ENCODE results near the gene MAST2. TPM values are rescaled to one million over a fixed set of nuclear protein-coding genes. Genes with fewer than 3 reads are reported as not detected.

The MAST2 gene
- total and polyA plus RNA-seq, 11 donors = 56.8 to 123 (median 79.7) TPM

DNA sequence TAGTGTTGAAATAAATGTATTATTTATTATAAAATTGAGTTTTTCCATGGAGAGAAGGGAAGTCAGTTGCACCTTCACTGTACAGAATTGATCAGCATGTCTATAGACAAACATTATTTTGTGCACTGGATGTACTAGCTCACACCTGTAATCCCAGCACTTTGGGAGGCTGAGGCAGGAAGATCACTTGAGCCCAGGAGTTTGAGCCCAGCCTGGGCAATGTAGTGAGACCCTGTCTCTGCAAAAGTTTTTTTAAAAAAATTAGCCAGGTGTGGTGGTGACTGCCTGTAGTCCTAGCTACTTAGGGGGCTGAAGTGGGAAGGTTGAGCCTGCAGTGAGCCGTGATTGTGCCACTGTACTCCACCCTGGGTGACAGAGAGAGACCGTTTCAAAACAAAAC, 87.7 kb downstream of the MAST2 start:
- Histone ChIP-seq H3K27ac (no peak overlapping the region), H3K4me3 (no peak overlapping the region), H3K27me3 (no peaks in the 10 kb centered on the region), H3K9me3 (no peaks in the 10 kb centered on the region), H3K36me3 (no peaks in the 10 kb centered on the region), H3K4me1 (peaks cover 0 to 18% (median 7%) of the 10 kb centered on the region in 12 donors)
- intact Hi-C loops (cut with DNase I) = loop anchor here in 1 of 10 donors (10.0 kb wide), 1 partner anchor 284 kb away; the partner anchor contains the start of genes P3R3URF and TSPAN1
- ATAC-seq (no peak), DNase-seq (no peak)
- WGBS, 4 donors = 96 to 99% (median 97%) methylated on average over 2 of the region's 2 CpGs
- TF ChIP-seq, protein P1, sequence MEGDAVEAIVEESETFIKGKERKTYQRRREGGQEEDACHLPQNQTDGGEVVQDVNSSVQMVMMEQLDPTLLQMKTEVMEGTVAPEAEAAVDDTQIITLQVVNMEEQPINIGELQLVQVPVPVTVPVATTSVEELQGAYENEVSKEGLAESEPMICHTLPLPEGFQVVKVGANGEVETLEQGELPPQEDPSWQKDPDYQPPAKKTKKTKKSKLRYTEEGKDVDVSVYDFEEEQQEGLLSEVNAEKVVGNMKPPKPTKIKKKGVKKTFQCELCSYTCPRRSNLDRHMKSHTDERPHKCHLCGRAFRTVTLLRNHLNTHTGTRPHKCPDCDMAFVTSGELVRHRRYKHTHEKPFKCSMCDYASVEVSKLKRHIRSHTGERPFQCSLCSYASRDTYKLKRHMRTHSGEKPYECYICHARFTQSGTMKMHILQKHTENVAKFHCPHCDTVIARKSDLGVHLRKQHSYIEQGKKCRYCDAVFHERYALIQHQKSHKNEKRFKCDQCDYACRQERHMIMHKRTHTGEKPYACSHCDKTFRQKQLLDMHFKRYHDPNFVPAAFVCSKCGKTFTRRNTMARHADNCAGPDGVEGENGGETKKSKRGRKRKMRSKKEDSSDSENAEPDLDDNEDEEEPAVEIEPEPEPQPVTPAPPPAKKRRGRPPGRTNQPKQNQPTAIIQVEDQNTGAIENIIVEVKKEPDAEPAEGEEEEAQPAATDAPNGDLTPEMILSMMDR (IDR thresholded peaks at IDR 0.05) = no peak
- no peak for TF ChIP-seq POLR2A (IDR thresholded peaks at IDR 0.05)

DNA sequence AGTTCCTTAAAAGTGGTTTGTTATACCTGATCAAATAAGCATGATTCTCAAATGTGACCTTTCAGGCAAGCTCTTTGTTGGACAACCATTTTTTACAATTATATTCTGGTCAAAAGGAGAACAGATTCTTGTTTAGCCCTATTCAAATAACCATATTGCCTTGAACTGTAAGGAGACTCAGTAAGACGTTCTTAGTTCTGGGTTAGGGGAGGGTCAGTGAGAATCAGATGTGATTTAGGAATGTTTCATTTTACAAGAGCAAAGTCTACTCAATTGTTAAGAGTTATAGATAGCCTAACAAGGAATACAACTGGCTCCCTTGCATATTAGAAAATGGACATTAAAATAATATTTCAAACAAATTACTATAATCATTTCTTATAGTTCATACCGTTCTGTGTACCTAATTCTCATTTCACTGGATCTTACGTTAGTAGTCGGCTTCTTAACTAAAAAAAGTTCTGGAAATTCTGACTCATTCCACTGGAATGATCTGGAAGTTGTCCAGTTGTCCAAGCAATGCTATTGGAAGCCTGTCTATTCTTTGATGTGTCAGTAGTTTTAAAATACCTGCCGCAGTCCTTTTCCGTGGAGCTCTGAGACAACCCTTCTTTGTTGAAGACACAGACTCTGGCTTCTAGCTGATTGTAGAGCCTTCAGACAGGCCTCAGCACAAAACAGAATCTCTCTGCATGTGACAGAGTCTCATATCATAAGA, 88.8 kb downstream of the MAST2 start:
- ATAC-seq (peak; percentile 78 to 91 (median 89)), DNase-seq (peak in 3 of 5 donors; percentile 33 to 43 (median 40))
- H3K9me3 ChIP-seq = no peaks in the 10 kb centered on the region
- intact Hi-C loops (cut with DNase I) = loop anchor here in 1 of 10 donors (10.0 kb wide), 1 partner anchor 283 kb away; the partner anchor contains the start of genes P3R3URF and TSPAN1
- 6 to 11% (median 8%) methylated on average over 6 of the region's 6 CpGs for WGBS, 4 donors
- H3K4me1 ChIP-seq = peaks cover 0 to 18% (median 7%) of the 10 kb centered on the region in 12 donors
- H3K4me3 ChIP-seq = peak overlapping the region in 1 of 12 donors; percentile 1
- no peaks in the 10 kb centered on the region for H3K27me3 ChIP-seq
- peak overlapping the region; percentile 8 to 81 (median 68) for H3K27ac ChIP-seq
- H3K36me3 ChIP-seq = no peaks in the 10 kb centered on the region
- TF ChIP-seq, protein P1 (IDR thresholded peaks at IDR 0.05) = no peak
- peak in 1 of 2 donors; percentile 39 for TF ChIP-seq POLR2A (IDR thresholded peaks at IDR 0.05)

DNA sequence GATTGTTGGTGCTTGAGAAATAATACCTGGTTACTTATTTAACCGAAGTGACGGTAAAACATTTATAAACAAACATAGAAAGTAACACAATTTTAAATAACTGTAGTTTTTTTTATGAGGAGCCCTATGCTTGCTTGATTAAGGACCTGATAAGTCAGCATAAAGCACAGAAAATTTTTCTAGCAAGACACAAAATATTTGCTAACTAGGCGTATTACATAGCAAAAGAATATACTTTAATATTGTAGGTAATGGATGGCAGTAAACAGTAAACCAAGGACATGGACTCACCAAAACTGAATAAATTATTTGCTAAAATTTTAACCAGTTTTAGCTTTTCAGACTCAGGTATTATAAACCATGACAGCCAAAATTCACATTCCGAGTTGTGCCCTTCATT, 90.9 kb downstream of the MAST2 start:
- H3K27me3 ChIP-seq = no peaks in the 10 kb centered on the region
- intact Hi-C loops (cut with DNase I) = loop anchor here in 1 of 10 donors (10.0 kb wide), 1 partner anchor 280 kb away; the partner anchor contains the start of genes P3R3URF and TSPAN1
- no peaks in the 10 kb centered on the region for H3K36me3 ChIP-seq
- no peaks in the 10 kb centered on the region for H3K9me3 ChIP-seq
- no peak overlapping the region for H3K4me3 ChIP-seq
- WGBS, 4 donors = 83 to 87% (median 86%) methylated on average over 4 of the region's 4 CpGs
- no peak overlapping the region for H3K27ac ChIP-seq
- H3K4me1 ChIP-seq = peaks cover 0 to 18% (median 7%) of the 10 kb centered on the region in 12 donors
- ATAC-seq (no peak), DNase-seq (no peak)
- TF ChIP-seq, protein P1 (IDR thresholded peaks at IDR 0.05) = no peak
- TF ChIP-seq POLR2A (IDR thresholded peaks at IDR 0.05) = no peak

DNA sequence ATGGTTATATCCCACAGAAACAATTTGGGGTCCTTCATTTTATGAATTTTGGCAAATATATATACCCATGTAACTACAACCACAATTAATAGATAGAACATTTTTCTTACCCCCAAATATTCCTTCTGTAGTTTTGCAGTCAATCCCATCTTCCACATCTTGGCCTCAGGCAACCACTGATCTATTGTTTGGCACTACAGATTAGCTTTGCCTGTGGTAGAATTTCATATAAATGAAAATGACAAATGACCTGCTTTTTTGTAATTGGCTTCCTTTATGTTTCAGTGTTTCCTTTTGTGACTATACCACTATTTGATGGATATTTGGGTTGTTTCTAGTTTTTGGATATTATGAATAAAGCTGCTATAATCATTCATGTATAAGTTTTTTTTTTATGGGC, 91.5 kb downstream of the MAST2 start:
- ATAC-seq = no peak
- TF ChIP-seq, protein P1 (IDR thresholded peaks at IDR 0.05) = no peak
- no peak for TF ChIP-seq POLR2A (IDR thresholded peaks at IDR 0.05)
- Histone ChIP-seq H3K9me3 (no peaks in the 10 kb centered on the region), H3K27ac (no peak overlapping the region), H3K4me3 (no peak overlapping the region), H3K36me3 (no peaks in the 10 kb centered on the region), H3K27me3 (no peaks in the 10 kb centered on the region), H3K4me1 (peaks cover 0 to 18% (median 7%) of the 10 kb centered on the region in 12 donors)
- intact Hi-C loops (cut with DNase I) = loop anchor here in 1 of 10 donors (10.0 kb wide), 1 partner anchor 280 kb away; the partner anchor contains the start of genes P3R3URF and TSPAN1
- no peak for DNase-seq

Data from heart left ventricle (tissue), 16 donors.